ENCODE results near the gene ARMC7. TPM values are rescaled to one million over a fixed set of nuclear protein-coding genes. Genes with fewer than 3 reads are reported as not detected.

Gene ARMC7
- total RNA-seq, 1 experiment from 2014 or later, result 22.8 TPM

- no peaks in the 10 kb centered on the region for H3K27me3 Mint-ChIP-seq (ENCODE audit: low read depth)
- Histone ChIP-seq H3K56ac (ENCODE audit: insufficient read length, low read depth, low read length) (no peak overlapping the region), H3K27ac (ENCODE audit: insufficient read length, low read depth, low read length) (no peak overlapping the region), H3K4ac (ENCODE audit: low read depth, low read length) (no peak overlapping the region), H3T11ph (ENCODE audit: low read length) (no peak overlapping the region), H2BK12ac (ENCODE audit: insufficient read length, low read depth, low read length) (no peak overlapping the region), H2BK15ac (ENCODE audit: low read depth, low read length) (no peak overlapping the region), H3K79me2 (ENCODE audit: insufficient read depth, low read length) (no peaks in the 10 kb centered on the region; the same call in 1 of the 2 replicates), H2AFZ (ENCODE audit: low read length) (no peak overlapping the region), H2BK5ac (ENCODE audit: insufficient read length, low read length) (no peak overlapping the region), H3K4me2 (ENCODE audit: insufficient read depth, insufficient read length, low read length) (no peak overlapping the region), H3K4me1 (ENCODE audit: insufficient read depth, low read length) (no peaks in the 10 kb centered on the region; the same call in 1 of the 2 replicates), H3K14ac (ENCODE audit: insufficient read depth, low read length) (no peak overlapping the region; the same call in 1 of the 2 replicates), H3K9me3 (ENCODE audit: control insufficient read depth, low read depth, low read length) (no peaks in the 10 kb centered on the region), H3K79me1 (ENCODE audit: insufficient read depth, low read depth, low read length, poor library complexity, severe bottlenecking) (no peaks in the 10 kb centered on the region), H4K5ac (ENCODE audit: insufficient read length, low read depth, low read length) (no peak overlapping the region), H2AK5ac (ENCODE audit: insufficient read length, low read length) (no peak overlapping the region), H3K23ac (ENCODE audit: insufficient read length, low read depth, low read length) (no peak overlapping the region), H4K91ac (ENCODE audit: insufficient read length, low read depth, low read length) (no peak overlapping the region), H2BK120ac (ENCODE audit: low read depth, low read length, poor library complexity, severe bottlenecking) (no peak overlapping the region), H3K27me3 (ENCODE audit: insufficient read depth, low read length) (no peaks in the 10 kb centered on the region), H3K9ac (ENCODE audit: extremely low read depth, insufficient read length, low read length) (no peak overlapping the region), H4K8ac (replicated peaks; ENCODE audit: insufficient read length, low read depth, low read length) (no peak overlapping the region), H3K23me2 (ENCODE audit: insufficient read length, low read depth, low read length, poor library complexity, severe bottlenecking) (no peaks in the 10 kb centered on the region), H3K18ac (ENCODE audit: insufficient read length, low read depth, low read length) (no peak overlapping the region), H4K20me1 (ENCODE audit: control insufficient read depth, insufficient read depth, insufficient read length) (no peaks in the 10 kb centered on the region), H2BK20ac (ENCODE audit: low read depth, low read length, poor library complexity, severe bottlenecking) (no peak overlapping the region)
- H3K9me3 Mint-ChIP-seq, result no peaks in the 10 kb centered on the region
- peak overlapping the region in 1 of 3 experiments; percentile 72; a peak in 1 of 7 replicates for H3K27ac Mint-ChIP-seq
- peaks cover 2 to 28% (median 28%) of the 10 kb centered on the region in 3 experiments for H3K36me3 Mint-ChIP-seq (ENCODE audit: insufficient read depth in 1 of 3, low read depth in 3 of 3)
- WGBS (ENCODE audit: extremely low coverage, insufficient read length, low lambda C conversion rate), result no CpG with 5 or more reads among the region's 16 CpGs
- no peak for TF ChIP-seq CTCF (conservative IDR thresholded peaks at IDR 0.05)
- H3K4me3 Mint-ChIP-seq, result no peak overlapping the region
- peaks cover 23 to 27% of the 10 kb centered on the region in 2 experiments for H3K4me1 Mint-ChIP-seq
- no peak for DNase-seq
Observed at GRCh38 chr17:75094871-75095399, 14.8 kb upstream of the ARMC7 start.
